ENCODE results near the gene NDRG4.

DNA sequence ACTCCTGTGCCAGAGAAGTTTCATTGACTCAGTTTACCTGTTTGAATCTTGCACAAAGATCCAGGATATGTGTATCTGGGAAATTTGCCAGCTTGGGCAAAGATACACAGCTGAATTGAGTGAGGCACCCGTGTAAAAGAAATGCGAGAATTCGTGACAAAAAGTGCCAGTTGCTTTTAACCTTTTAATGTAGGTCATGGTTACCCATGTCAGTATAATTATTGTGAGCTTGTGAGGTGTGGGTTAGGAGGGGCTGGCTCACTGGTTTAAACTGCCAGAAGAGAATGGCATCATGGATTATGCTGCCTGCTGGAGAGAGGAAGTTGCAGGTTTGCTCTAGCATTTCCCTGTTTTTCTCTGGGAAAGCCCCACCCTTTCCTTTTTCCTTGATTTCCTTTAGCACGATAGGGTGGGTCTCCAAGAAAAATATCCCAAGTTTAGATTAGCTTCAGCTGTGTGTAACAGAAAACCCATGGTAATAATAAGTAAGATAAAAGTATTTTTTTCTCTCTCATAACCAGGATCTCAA lies 24.8 kb upstream of the NDRG4 start:
- TF ChIP-seq, protein P1, sequence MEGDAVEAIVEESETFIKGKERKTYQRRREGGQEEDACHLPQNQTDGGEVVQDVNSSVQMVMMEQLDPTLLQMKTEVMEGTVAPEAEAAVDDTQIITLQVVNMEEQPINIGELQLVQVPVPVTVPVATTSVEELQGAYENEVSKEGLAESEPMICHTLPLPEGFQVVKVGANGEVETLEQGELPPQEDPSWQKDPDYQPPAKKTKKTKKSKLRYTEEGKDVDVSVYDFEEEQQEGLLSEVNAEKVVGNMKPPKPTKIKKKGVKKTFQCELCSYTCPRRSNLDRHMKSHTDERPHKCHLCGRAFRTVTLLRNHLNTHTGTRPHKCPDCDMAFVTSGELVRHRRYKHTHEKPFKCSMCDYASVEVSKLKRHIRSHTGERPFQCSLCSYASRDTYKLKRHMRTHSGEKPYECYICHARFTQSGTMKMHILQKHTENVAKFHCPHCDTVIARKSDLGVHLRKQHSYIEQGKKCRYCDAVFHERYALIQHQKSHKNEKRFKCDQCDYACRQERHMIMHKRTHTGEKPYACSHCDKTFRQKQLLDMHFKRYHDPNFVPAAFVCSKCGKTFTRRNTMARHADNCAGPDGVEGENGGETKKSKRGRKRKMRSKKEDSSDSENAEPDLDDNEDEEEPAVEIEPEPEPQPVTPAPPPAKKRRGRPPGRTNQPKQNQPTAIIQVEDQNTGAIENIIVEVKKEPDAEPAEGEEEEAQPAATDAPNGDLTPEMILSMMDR (IDR thresholded peaks at IDR 0.05): no peak
- TF ChIP-seq EZH2 (IDR thresholded peaks at IDR 0.05; ENCODE audit: borderline replicate concordance, insufficient read depth, low read depth, low read length, poor library complexity, severe bottlenecking): no peak
